ENCODE measurements around the gene C19orf25.

Gene C19orf25

GRCh38 chr19:1429750-1430149 is 49.3 kb downstream of the C19orf25 start:
- Histone ChIP-seq H3K4me1 (ENCODE audit: insufficient read depth, low read length) (no peaks in the 10 kb centered on the region), H3K4me3 (ENCODE audit: low read length) (no peak overlapping the region), H3K36me3 (ENCODE audit: insufficient read depth, low read length) (peaks cover 94% of the 10 kb centered on the region), H3K9me3 (ENCODE audit: insufficient read depth, low read depth, low read length) (no peaks in the 10 kb centered on the region), H3K27me3 (ENCODE audit: insufficient read depth, low read length) (no peaks in the 10 kb centered on the region), H3K9ac (ENCODE audit: low read depth, low read length) (no peak overlapping the region), H3K27ac (ENCODE audit: low read depth, low read length) (no peak overlapping the region)
- WGBS = 95% methylated on average over 14 of the region's 14 CpGs

GRCh38 chr19:1428738-1429391 is 50.1 kb downstream of the C19orf25 start:
- no peak overlapping the region for H3K4me3 ChIP-seq (ENCODE audit: low read length)
- WGBS = 96% methylated on average over 41 of the region's 41 CpGs
- H3K36me3 ChIP-seq (ENCODE audit: insufficient read depth, low read length) = peaks cover 93% of the 10 kb centered on the region
- no peak overlapping the region for H3K27ac ChIP-seq (ENCODE audit: low read depth, low read length)
- no peak overlapping the region for H3K9ac ChIP-seq (ENCODE audit: low read depth, low read length)
- H3K9me3 ChIP-seq (ENCODE audit: insufficient read depth, low read depth, low read length) = no peaks in the 10 kb centered on the region
- H3K27me3 ChIP-seq (ENCODE audit: insufficient read depth, low read length) = no peaks in the 10 kb centered on the region
- H3K4me1 ChIP-seq (ENCODE audit: insufficient read depth, low read length) = no peaks in the 10 kb centered on the region

- no peaks in the 10 kb centered on the region for H3K4me1 ChIP-seq (ENCODE audit: insufficient read depth, low read length)
- 96% methylated on average over 27 of the region's 27 CpGs for WGBS
- no peaks in the 10 kb centered on the region for H3K9me3 ChIP-seq (ENCODE audit: insufficient read depth, low read depth, low read length)
- peaks cover 93% of the 10 kb centered on the region for H3K36me3 ChIP-seq (ENCODE audit: insufficient read depth, low read length)
- H3K9ac ChIP-seq (ENCODE audit: low read depth, low read length) = no peak overlapping the region
- no peak overlapping the region for H3K27ac ChIP-seq (ENCODE audit: low read depth, low read length)
- no peaks in the 10 kb centered on the region for H3K27me3 ChIP-seq (ENCODE audit: insufficient read depth, low read length)
- H3K4me3 ChIP-seq (ENCODE audit: low read length) = no peak overlapping the region
Measured at GRCh38 chr19:1427221-1427920, 51.6 kb downstream of the C19orf25 start.

GRCh38 chr19:1426736-1427135 is 52.3 kb downstream of the C19orf25 start:
- Histone ChIP-seq H3K9ac (ENCODE audit: low read depth, low read length) (no peak overlapping the region), H3K27ac (ENCODE audit: low read depth, low read length) (no peak overlapping the region), H3K9me3 (ENCODE audit: insufficient read depth, low read depth, low read length) (no peaks in the 10 kb centered on the region), H3K36me3 (ENCODE audit: insufficient read depth, low read length) (peaks cover 93% of the 10 kb centered on the region), H3K4me3 (ENCODE audit: low read length) (no peak overlapping the region), H3K27me3 (ENCODE audit: insufficient read depth, low read length) (no peaks in the 10 kb centered on the region), H3K4me1 (ENCODE audit: insufficient read depth, low read length) (no peaks in the 10 kb centered on the region)
- 95% methylated on average over 9 of the region's 9 CpGs for WGBS

GRCh38 chr19:1425902-1426301 is 53.1 kb downstream of the C19orf25 start:
- H3K27me3 ChIP-seq (ENCODE audit: insufficient read depth, low read length) = no peaks in the 10 kb centered on the region
- peaks cover 95% of the 10 kb centered on the region for H3K36me3 ChIP-seq (ENCODE audit: insufficient read depth, low read length)
- no peaks in the 10 kb centered on the region for H3K4me1 ChIP-seq (ENCODE audit: insufficient read depth, low read length)
- 92% methylated on average over 14 of the region's 14 CpGs for WGBS
- no peak overlapping the region for H3K4me3 ChIP-seq (ENCODE audit: low read length)
- H3K9ac ChIP-seq (ENCODE audit: low read depth, low read length) = no peak overlapping the region
- H3K9me3 ChIP-seq (ENCODE audit: insufficient read depth, low read depth, low read length) = no peaks in the 10 kb centered on the region
- no peak overlapping the region for H3K27ac ChIP-seq (ENCODE audit: low read depth, low read length)

- H3K27me3 ChIP-seq (ENCODE audit: insufficient read depth, low read length) = no peaks in the 10 kb centered on the region
- 95% methylated on average over 33 of the region's 33 CpGs for WGBS
- H3K4me1 ChIP-seq (ENCODE audit: insufficient read depth, low read length) = no peaks in the 10 kb centered on the region
- no peak overlapping the region for H3K4me3 ChIP-seq (ENCODE audit: low read length)
- H3K9me3 ChIP-seq (ENCODE audit: insufficient read depth, low read depth, low read length) = no peaks in the 10 kb centered on the region
- no peak overlapping the region for H3K9ac ChIP-seq (ENCODE audit: low read depth, low read length)
- no peak overlapping the region for H3K27ac ChIP-seq (ENCODE audit: low read depth, low read length)
- H3K36me3 ChIP-seq (ENCODE audit: insufficient read depth, low read length) = peaks cover 96% of the 10 kb centered on the region
Measured at GRCh38 chr19:1425102-1425837, 53.7 kb downstream of the C19orf25 start.

GRCh38 chr19:1424192-1424955 is 54.6 kb downstream of the C19orf25 start:
- H3K9ac ChIP-seq (ENCODE audit: low read depth, low read length) = no peak overlapping the region

GRCh38 chr19:1423436-1424191 is 55.4 kb downstream of the C19orf25 start:
- Histone ChIP-seq H3K9ac (ENCODE audit: low read depth, low read length) (no peak overlapping the region), H3K4me3 (ENCODE audit: low read length) (no peak overlapping the region), H3K36me3 (ENCODE audit: insufficient read depth, low read length) (peaks cover 96% of the 10 kb centered on the region), H3K9me3 (ENCODE audit: insufficient read depth, low read depth, low read length) (no peaks in the 10 kb centered on the region), H3K4me1 (ENCODE audit: insufficient read depth, low read length) (no peaks in the 10 kb centered on the region), H3K27ac (ENCODE audit: low read depth, low read length) (no peak overlapping the region), H3K27me3 (ENCODE audit: insufficient read depth, low read length) (no peaks in the 10 kb centered on the region)
- WGBS = 96% methylated on average over 40 of the region's 40 CpGs

More at GRCh38 chr19:1424192-1424955, 54.6 kb downstream of the C19orf25 start:
- H3K27me3 ChIP-seq (ENCODE audit: insufficient read depth, low read length) = no peaks in the 10 kb centered on the region
- H3K9me3 ChIP-seq (ENCODE audit: insufficient read depth, low read depth, low read length) = no peaks in the 10 kb centered on the region
- WGBS = 93% methylated on average over 40 of the region's 42 CpGs
- no peak overlapping the region for H3K4me3 ChIP-seq (ENCODE audit: low read length)
- H3K36me3 ChIP-seq (ENCODE audit: insufficient read depth, low read length) = peaks cover 96% of the 10 kb centered on the region
- H3K4me1 ChIP-seq (ENCODE audit: insufficient read depth, low read length) = no peaks in the 10 kb centered on the region
- no peak overlapping the region for H3K27ac ChIP-seq (ENCODE audit: low read depth, low read length)

Data from HUES64 (cell line).